Iris pigment epithelial cell (primary cell): ENCODE results near the gene HBB.

Experiments
- DNase-seq: peaks from one replicate; pipeline ENCODE4 v3.0.0-alpha.2; 2011; ENCODE audit warnings: low read depth

HBB gene

GRCh38 chr11:5247472-5248192 is 20.8 kb upstream of the HBB start:
- peak; percentile 15 for DNase-seq

DNA sequence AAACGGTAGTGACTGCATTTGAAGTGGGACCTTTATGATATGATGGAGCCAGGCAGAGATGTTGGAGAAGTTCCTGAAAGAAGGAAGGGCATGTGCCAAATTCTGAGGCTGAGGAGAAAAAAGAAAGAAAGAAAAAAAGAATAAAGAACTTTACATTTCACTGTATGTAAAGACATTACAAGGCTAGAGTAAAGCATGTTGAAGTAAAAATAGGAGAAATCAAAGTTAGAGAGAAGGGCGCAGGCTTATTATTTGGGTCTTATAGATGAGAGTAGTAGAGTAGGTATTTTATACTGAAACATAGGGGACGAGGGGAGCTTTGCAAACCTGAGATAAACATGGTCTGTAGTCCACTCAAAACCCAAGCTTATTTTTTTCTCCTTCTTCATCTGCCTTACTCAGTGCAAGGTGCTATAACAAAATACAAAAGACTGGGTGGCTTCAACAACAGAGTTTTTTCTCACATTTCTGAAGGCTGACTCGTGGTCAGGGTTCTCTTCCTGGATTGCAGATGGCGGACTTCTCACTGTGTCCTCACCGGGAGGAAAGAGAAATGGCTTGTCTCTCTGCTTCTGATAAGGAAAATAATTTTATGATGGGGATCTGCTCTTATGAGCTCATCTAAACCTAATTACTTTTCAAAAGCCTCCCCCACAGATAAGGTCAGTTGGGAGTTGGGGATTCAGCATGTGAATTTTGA is 20.1 kb upstream of the HBB start:
- DNase-seq = peak; percentile 18

GRCh38 chr11:5245155-5245554 is 18.3 kb upstream of the HBB start:
- no peak for DNase-seq

DNA sequence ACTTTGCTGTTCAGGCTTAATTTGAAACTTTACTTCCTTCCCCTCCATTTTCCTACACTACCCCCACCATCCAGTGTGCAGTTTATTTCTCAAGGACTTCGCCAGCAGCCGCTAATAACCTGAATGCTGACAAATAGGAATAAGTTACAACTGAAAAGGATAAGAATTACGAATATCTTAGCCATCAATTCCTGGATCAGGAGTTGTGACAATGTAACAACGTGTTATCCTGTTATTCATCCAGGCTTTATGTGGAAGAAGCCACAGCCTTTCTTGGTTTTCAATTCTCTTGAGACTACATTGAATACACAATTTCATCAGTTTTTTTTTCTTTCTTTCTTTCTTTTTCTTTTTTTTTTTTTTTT is 16.9 kb upstream of the HBB start:
- DNase-seq = no peak

- DNase-seq = peak; percentile 81
These were observed 16.3 kb upstream of the HBB start for GRCh38 chr11:5242933-5243815.

DNA sequence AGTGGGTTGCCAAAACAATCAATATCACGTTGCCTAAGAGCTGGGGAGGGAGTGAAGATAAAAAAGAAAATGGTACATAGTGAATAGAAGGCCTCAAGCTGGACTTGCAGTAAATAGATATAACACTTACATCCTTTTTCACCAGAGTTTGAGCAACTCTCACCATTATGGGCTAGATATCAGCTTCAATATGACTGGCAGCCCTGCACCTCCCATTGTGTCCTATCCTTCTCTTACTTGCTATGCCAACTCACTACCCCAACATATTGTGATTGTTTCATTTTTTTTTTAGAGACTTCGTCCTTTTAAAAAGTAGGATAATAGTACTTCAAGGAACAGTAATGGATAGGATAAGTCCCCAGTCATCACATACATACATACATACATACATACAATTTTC is 15.3 kb upstream of the HBB start:
- DNase-seq = no peak

GRCh38 chr11:5241458-5241857 is 14.6 kb upstream of the HBB start:
- DNase-seq = no peak

DNA sequence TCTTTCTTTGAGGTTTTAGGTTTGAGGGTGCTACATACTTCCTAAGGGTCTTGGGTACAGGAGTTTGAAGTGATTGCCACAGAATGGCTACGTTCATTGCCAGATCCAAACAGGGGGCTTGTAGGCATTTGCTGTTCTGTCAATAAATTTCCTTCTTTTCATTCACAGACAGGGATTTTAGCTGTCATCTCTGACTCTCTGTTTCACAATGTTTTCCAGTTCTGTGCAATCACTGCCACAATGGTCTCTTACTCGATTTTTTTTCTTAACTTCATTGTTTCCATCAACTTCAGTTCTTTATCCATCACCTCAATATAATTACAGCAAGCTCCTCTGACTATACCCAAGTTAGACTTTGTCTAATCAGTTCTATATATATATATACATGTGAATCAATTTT is 13.6 kb upstream of the HBB start:
- DNase-seq = no peak

DNA sequence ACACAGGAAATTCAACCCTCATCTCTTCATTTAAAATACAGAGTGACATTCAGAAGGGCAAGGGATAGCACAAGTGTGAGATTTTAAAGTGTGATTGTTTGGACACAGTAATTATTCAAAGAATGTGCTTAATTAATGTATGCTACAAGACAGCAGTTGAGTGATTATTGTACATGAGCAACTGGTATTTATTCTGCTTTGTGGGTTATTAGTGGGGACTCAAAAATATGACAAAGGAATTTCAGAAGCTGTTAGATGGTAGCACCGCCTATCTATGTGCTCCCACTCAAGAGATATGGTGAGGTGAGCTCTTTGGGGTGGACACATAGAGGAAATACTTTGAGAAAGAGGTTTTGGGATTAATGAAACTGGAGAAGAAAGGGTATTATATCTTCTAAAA is 13.2 kb upstream of the HBB start:
- no peak for DNase-seq

GRCh38 chr11:5239046-5239445 is 12.2 kb upstream of the HBB start:
- peak; percentile 25 for DNase-seq

DNA sequence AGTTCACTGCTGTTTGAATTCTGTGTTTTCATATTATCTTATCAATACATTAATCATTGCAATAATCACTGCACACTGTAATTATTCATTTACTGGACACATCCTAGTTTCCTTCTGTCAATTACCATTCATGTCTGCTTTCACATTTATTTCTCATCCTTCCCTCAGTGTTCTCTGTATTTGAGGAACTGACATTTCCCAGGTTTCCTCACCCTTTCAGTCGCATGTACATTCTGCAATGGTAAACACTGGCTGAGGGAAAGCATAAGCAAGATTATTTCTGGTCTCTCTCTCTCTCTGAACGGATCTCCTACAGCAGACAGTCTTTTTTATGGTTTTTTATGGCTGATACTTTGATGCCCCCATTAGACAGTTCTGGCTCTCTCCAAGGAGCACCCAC is 11.6 kb upstream of the HBB start:
- no peak for DNase-seq

- DNase-seq = no peak
These were observed 10.5 kb upstream of the HBB start for GRCh38 chr11:5237420-5237819.

GRCh38 chr11:5235364-5236095 is 8.7 kb upstream of the HBB start:
- no peak for DNase-seq

GRCh38 chr11:5234381-5234834 is 7.5 kb upstream of the HBB start, which contains the start of gene HBD:
Gene HBD (minus strand): TSS chr11:5234483. CDS start chr11:5234433, 50 bp downstream.
- DNase-seq = peak; percentile 64

DNA sequence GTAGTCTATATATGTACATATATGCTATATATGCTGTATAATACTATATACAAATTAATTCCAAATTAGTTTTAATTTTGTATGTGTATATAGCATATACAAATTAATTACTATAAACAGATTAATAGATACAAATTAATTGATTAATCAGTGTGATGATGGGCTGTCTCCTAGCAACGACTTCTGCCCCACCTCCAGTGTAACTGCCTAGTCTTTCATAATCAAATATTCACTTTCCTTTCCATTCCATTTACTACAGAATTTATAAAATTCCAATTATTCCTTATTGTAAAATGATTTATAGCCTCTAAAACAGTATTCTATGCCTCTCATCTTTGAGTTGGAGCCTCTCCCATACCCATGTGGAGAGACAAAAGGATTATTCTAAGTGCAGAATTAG is 6.4 kb upstream of the HBB start:
- DNase-seq = no peak

- DNase-seq = no peak
These were observed 6.0 kb upstream of the HBB start for GRCh38 chr11:5232821-5233220.

DNA sequence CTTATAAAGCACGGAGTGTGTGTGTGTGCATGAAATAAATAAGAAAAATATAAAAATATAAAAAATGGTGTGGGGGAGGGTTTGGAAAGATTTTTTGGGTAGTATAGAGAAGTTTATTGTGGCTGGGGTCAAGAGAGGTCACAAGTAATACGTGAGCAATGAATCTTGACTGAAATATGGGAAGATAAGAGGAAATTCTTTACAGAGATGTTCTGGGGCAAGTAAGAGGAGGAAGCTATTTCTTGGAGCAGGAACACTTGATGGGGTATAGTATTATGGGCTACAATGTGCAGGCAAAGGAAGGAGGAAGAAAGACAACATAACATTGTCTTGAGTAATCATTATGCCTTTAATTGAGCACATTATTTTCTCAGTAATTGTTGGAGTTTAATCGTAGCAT is 5.3 kb upstream of the HBB start:
- DNase-seq = no peak

DNA sequence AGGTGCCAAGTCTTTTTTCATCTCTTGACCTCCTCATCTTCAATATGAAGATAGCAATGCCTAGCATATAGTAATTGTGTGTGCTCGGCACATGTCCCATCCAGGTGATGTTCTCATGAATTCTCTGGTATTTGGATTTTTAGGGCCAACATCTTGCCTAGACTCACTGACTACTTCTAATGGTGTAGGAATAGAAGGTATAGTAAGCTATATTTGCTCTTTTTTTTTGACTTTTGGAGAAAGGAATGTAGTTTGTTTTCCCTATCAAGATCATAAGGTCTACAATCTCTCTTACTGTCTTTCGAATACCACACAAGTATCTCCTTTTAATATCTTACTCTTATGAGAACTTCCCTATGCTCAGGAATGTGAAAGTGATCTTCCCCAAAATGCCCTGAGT is 4.2 kb upstream of the HBB start:
- no peak for DNase-seq

- no peak for DNase-seq
These were observed 3.4 kb upstream of the HBB start for GRCh38 chr11:5230266-5230665.

- DNase-seq = no peak
These were observed 2.9 kb upstream of the HBB start for GRCh38 chr11:5229796-5230195.

GRCh38 chr11:5229356-5229755 is 2.5 kb upstream of the HBB start:
- no peak for DNase-seq

DNA sequence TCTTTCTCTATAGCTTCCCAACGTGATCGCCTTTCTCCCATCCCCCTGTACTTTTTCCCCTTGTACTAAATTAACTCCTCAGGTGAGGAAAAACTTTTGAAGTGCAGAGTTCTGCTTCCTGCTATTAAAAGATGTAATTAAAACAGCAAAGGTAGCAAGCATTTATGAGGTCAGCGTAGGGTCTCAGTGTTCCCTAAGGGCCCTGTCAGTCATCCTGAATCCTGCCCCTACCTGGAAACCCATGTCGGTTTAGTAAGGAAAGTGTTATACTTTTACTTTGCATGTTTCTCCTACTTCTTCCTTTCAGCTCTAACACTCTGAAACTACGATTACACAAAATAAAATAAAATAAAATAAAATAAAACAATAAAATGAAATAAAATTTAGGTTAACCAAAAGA is 1.3 kb upstream of the HBB start:
- DNase-seq = no peak
